BLaER1 treated with 17β-estradiol and CSF1 and Interleukin-3, amounts not matched to agents 10 nM and 100 nM (cell line): Measurements from ENCODE around the gene FAM228B.
"Not testable (repeated sequence)": the region's sequence is repeated elsewhere in the genome, so short reads cannot be mapped to it uniquely, and the experiment has no call there.

Experiments
- H3K27ac ChIP-seq, 11 experiments: shearing (Covaris generic); formaldehyde crosslinking; 2 replicates each; pipeline ENCODE4 v1.8.1; 2022
- H3K27me3 ChIP-seq, 11 experiments: shearing (Covaris generic); formaldehyde crosslinking; 2 replicates each; pipeline ENCODE4 v1.8.1; 2022
- H3K36me3 ChIP-seq, 11 experiments: shearing (Covaris generic); formaldehyde crosslinking; 2 replicates each; pipeline ENCODE4 v1.8.1; 2022
- H3K4me1 ChIP-seq, 10 experiments: shearing (Covaris generic); formaldehyde crosslinking; 2 replicates each; pipeline ENCODE4 v1.8.1; 2022
- H3K4me2 ChIP-seq, 11 experiments: shearing (Covaris generic); formaldehyde crosslinking; 2 replicates each; pipeline ENCODE4 v1.8.1; 2022
- H3K4me3 ChIP-seq, 10 experiments: shearing (Covaris generic); formaldehyde crosslinking; 2 replicates each; pipeline ENCODE4 v1.8.1; 2022
- H3K9ac ChIP-seq, 11 experiments: shearing (Covaris generic); formaldehyde crosslinking; 2 replicates each; pipeline ENCODE4 v1.8.1; 2022
- H3K9me3 ChIP-seq, 11 experiments: shearing (Covaris generic); formaldehyde crosslinking; replicated peaks in 1 of 11; 2 replicates each; pipeline ENCODE4 v1.8.1; 2022
- H4K20me1 ChIP-seq, 11 experiments: shearing (Covaris generic); formaldehyde crosslinking; 2 replicates each; pipeline ENCODE4 v1.8.1; 2022
- Cebpa-rat ChIP-seq, 11 experiments: shearing (Covaris generic); IDR thresholded peaks; 2 replicates each; pipeline ENCODE4 v1.8.1; 2022

The FAM228B gene

GRCh38 chr2:24132543-24132942 lies 9.3 kb downstream of the FAM228B start:
- 0 out of 20 replicates have a peak, but pooled peaks cover 0 to 5% (median 0%) of the 10 kb centered on the region in 10 experiments for H3K4me1 ChIP-seq

GRCh38 chr2:24140305-24140704 lies 17.0 kb downstream of the FAM228B start:
- Histone ChIP-seq H3K4me2 (peak overlapping the region in 3 of 11 experiments; percentile 6 to 38 (median 14); a peak in 3 of 22 replicates), H3K9me3 (peaks cover 0 to 12% (median 0%) of the 10 kb centered on the region in 11 experiments; a peak in 4 of 22 replicates), H3K36me3 (peaks cover 0 to 15% (median 11%) of the 10 kb centered on the region in 11 experiments; a peak in 14 of 22 replicates)
- not testable (repeated sequence) for H3K4me1 ChIP-seq, H4K20me1 ChIP-seq, H3K27ac ChIP-seq, H3K9ac ChIP-seq, H3K4me3 ChIP-seq, H3K27me3 ChIP-seq

More at GRCh38 chr2:24132543-24132942, 9.3 kb downstream of the FAM228B start:
- H3K4me2 ChIP-seq = no peak overlapping the region
- H4K20me1 ChIP-seq = no peaks in the 10 kb centered on the region
- H3K9ac ChIP-seq = no peak overlapping the region
- no peak overlapping the region for H3K27ac ChIP-seq
- H3K4me3 ChIP-seq = no peak overlapping the region
- peaks cover 22 to 31% (median 27%) of the 10 kb centered on the region in 11 experiments for H3K9me3 ChIP-seq
- H3K27me3 ChIP-seq = no peaks in the 10 kb centered on the region
- H3K36me3 ChIP-seq = peaks cover 0 to 10% (median 6%) of the 10 kb centered on the region in 11 experiments; a peak in 3 of 22 replicates
- TF ChIP-seq Cebpa-rat (IDR thresholded peaks at IDR 0.05) = no peak

GRCh38 chr2:24147364-24147763 lies 24.1 kb downstream of the FAM228B start:
- H3K4me1 ChIP-seq = no peaks in the 10 kb centered on the region
- H3K9ac ChIP-seq = no peak overlapping the region
- no peak overlapping the region; a peak in 1 of 20 replicates for H3K4me3 ChIP-seq
- H3K36me3 ChIP-seq = peaks cover 10 to 43% (median 22%) of the 10 kb centered on the region in 11 experiments; a peak in 19 of 22 replicates
- H3K27ac ChIP-seq = no peak overlapping the region
- TF ChIP-seq Cebpa-rat (IDR thresholded peaks at IDR 0.05) = no peak
- peaks cover 25 to 50% (median 33%) of the 10 kb centered on the region in 11 experiments for H3K9me3 ChIP-seq
- H3K27me3 ChIP-seq = no peaks in the 10 kb centered on the region
- H4K20me1 ChIP-seq = no peaks in the 10 kb centered on the region
- no peak overlapping the region for H3K4me2 ChIP-seq

DNA sequence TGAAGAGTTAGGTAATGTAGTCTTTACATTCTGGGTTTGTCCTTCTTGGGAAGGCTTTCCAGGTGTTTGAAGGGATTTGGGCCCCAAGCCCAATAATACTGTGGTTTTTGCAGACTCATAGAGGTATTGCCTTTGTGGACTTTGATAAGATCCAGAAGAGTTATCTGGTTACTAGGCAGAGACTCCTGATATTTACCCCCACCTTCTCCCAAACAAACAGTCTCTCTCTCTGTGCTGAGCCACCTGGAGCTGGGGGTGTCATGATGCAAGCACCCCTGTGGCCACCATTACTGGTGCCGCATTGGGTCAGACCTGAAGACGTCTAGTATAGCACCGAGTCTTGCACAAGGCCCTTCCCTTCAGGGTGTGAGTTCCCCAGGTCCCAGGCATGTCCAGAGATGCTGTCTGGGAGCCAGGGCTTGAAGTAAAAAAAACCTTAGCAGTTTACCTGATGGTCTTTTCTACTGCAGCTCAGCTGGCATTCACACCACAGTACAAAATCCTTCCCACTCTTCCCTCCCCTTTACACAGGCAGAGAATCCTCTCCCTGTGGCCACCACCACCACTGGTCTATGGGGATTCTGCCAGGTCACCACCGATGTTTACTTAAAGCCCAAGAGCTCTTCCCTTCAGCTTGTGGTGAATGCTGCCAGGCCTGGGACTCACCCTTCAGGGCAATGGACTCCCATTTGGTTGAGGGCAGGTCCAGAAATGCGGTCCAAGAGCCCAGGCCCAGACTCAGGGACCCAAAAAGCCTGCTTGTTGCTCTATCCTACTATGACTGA lies 29.3 kb downstream of the FAM228B start:
- peaks cover 8 to 20% (median 16%) of the 10 kb centered on the region in 11 experiments for H3K9me3 ChIP-seq
- H3K4me2 ChIP-seq = no peak overlapping the region
- no peak overlapping the region for H3K27ac ChIP-seq
- no peak overlapping the region for H3K9ac ChIP-seq
- no peaks in the 10 kb centered on the region for H3K27me3 ChIP-seq
- H3K4me1 ChIP-seq = no peaks in the 10 kb centered on the region
- no peaks in the 10 kb centered on the region for H4K20me1 ChIP-seq
- TF ChIP-seq Cebpa-rat (IDR thresholded peaks at IDR 0.05) = no peak
- no peak overlapping the region for H3K4me3 ChIP-seq
- peaks cover 7 to 38% (median 14%) of the 10 kb centered on the region in 11 experiments; a peak in 17 of 22 replicates for H3K36me3 ChIP-seq

DNA sequence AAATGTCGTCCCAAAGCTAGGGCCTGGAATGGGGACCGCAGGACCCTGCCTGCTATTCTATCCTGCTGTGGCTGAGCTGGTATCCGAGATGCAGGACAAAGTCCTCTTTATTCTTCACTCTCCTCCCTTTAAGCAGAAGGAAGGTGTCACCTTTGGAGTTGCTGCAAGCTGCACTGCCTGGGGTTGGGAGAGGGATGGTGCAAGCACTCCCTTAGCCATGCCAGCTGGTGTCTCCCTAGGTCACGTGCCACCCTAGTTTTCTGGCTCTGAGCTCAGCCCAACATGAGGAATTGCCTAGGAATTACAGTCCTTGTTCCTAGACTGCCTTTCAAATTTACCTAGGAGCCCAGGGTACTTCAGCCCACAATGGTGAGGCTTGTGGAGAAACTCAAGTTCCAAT lies 30.2 kb downstream of the FAM228B start:
- Histone ChIP-seq H3K36me3 (peaks cover 0 to 29% (median 7%) of the 10 kb centered on the region in 11 experiments; a peak in 11 of 22 replicates), H3K4me3 (no peak overlapping the region), H3K4me1 (no peaks in the 10 kb centered on the region), H3K27ac (no peak overlapping the region), H3K9ac (no peak overlapping the region), H3K9me3 (peaks cover 0 to 11% (median 8%) of the 10 kb centered on the region in 11 experiments; a peak in 17 of 22 replicates), H3K4me2 (no peak overlapping the region), H3K27me3 (no peaks in the 10 kb centered on the region), H4K20me1 (no peaks in the 10 kb centered on the region)
- no peak for TF ChIP-seq Cebpa-rat (IDR thresholded peaks at IDR 0.05)

- peaks cover 6 to 22% (median 14%) of the 10 kb centered on the region in 11 experiments; a peak in 19 of 22 replicates for H3K9me3 ChIP-seq
- H3K36me3 ChIP-seq = peaks cover 0 to 40% (median 4%) of the 10 kb centered on the region in 11 experiments; a peak in 11 of 22 replicates
- H3K9ac ChIP-seq = no peak overlapping the region
- no peak for TF ChIP-seq Cebpa-rat (IDR thresholded peaks at IDR 0.05)
- H3K27me3 ChIP-seq = no peaks in the 10 kb centered on the region
- H3K4me2 ChIP-seq = no peak overlapping the region
- no peaks in the 10 kb centered on the region for H4K20me1 ChIP-seq
- peaks cover 0 to 3% (median 2%) of the 10 kb centered on the region in 10 experiments; a peak in 10 of 20 replicates for H3K4me1 ChIP-seq
- no peak overlapping the region for H3K4me3 ChIP-seq
- no peak overlapping the region for H3K27ac ChIP-seq
Measured at GRCh38 chr2:24158131-24158530, 34.9 kb downstream of the FAM228B start.

DNA sequence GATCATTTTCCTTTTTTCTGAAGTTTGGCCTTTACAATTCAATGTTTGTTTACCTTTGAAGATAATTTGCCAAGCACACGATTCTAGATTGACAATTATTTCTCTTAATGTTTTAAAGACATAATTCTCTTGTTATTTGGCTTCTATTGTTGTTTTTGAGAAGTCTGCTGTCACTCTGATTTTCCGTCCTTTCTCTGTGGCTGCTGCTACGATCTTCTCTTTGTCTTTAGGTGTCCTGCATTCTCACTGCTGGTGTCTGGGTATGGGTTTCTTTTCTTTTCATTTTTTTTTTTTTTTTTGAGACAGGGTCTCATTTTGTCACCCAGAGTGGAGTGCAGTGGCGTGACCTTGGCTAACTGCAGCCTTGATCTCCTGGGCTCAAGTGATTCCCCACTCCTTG lies 36.4 kb downstream of the FAM228B start:
- H3K27me3 ChIP-seq = no peaks in the 10 kb centered on the region
- H3K4me2 ChIP-seq = no peak overlapping the region
- no peak overlapping the region for H3K4me3 ChIP-seq
- no peaks in the 10 kb centered on the region for H4K20me1 ChIP-seq
- H3K27ac ChIP-seq = no peak overlapping the region
- peaks cover 4 to 16% (median 7%) of the 10 kb centered on the region in 10 experiments; a peak in 14 of 20 replicates for H3K4me1 ChIP-seq
- no peak overlapping the region for H3K9ac ChIP-seq
- no peak for TF ChIP-seq Cebpa-rat (IDR thresholded peaks at IDR 0.05)
- peaks cover 6 to 22% (median 14%) of the 10 kb centered on the region in 11 experiments; a peak in 19 of 22 replicates for H3K9me3 ChIP-seq
- H3K36me3 ChIP-seq = peaks cover 0 to 37% (median 4%) of the 10 kb centered on the region in 11 experiments; a peak in 10 of 22 replicates

DNA sequence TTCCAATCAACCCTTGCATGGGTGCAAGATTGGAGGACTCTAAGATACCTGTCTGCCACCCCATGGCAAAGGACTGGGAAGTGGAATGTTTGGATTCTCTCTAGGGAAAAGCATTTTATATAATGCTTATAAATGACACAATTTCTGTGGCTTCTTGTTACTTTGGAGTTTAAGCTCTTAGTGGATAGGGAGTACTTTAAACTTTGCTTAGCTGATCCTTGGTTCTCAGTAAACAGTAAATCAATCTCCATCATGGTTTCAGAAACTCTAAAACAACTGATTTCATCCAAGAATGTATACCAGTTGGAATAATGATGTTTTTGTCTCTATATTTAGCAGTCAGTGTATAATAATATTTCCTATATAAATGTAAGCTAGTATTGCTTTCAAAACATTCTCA lies 37.5 kb downstream of the FAM228B start:
- Histone ChIP-seq H3K4me2 (no peak overlapping the region), H3K4me3 (no peak overlapping the region), H3K27ac (no peak overlapping the region), H3K27me3 (no peaks in the 10 kb centered on the region), H3K9ac (no peak overlapping the region), H3K36me3 (peaks cover 0 to 37% (median 4%) of the 10 kb centered on the region in 11 experiments; a peak in 10 of 22 replicates), H3K4me1 (peaks cover 4 to 21% (median 7%) of the 10 kb centered on the region in 10 experiments; a peak in 14 of 20 replicates), H3K9me3 (peaks cover 6 to 22% (median 14%) of the 10 kb centered on the region in 11 experiments; a peak in 19 of 22 replicates), H4K20me1 (no peaks in the 10 kb centered on the region)
- TF ChIP-seq Cebpa-rat (IDR thresholded peaks at IDR 0.05) = no peak

DNA sequence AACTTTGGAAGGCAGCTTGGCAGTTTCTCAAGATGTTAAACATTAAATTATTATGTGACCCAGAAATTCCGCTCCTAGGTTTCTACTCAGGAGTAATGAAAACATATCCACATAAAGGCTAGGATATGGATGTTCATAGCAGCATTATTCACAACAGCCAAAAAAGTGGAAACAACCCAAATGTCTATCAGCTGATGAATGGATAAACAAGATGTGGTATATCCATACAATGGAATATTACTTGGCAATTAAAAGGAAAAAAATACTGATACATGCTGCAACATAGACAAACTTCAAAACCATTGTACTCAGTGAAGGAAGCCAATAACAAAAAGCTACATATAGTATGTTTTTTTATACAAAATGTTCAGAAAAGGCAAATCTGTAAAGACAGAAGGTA lies 39.2 kb downstream of the FAM228B start:
- Histone ChIP-seq H3K4me2 (no peak overlapping the region), H3K9me3 (peaks cover 6 to 22% (median 14%) of the 10 kb centered on the region in 11 experiments; a peak in 19 of 22 replicates)
- no peak for TF ChIP-seq Cebpa-rat (IDR thresholded peaks at IDR 0.05)

More for the DNA sequence above, 39.2 kb downstream of the FAM228B start:
- no peak overlapping the region for H3K27ac ChIP-seq
- no peaks in the 10 kb centered on the region for H4K20me1 ChIP-seq
- H3K9ac ChIP-seq = no peak overlapping the region
- H3K27me3 ChIP-seq = no peaks in the 10 kb centered on the region
- H3K4me1 ChIP-seq = peaks cover 4 to 21% (median 7%) of the 10 kb centered on the region in 10 experiments; a peak in 14 of 20 replicates
- H3K36me3 ChIP-seq = peaks cover 0 to 30% (median 4%) of the 10 kb centered on the region in 11 experiments; a peak in 10 of 22 replicates
- no peak overlapping the region for H3K4me3 ChIP-seq
